ENCODE data around the gene TMEM179.

TMEM179 gene

DNA sequence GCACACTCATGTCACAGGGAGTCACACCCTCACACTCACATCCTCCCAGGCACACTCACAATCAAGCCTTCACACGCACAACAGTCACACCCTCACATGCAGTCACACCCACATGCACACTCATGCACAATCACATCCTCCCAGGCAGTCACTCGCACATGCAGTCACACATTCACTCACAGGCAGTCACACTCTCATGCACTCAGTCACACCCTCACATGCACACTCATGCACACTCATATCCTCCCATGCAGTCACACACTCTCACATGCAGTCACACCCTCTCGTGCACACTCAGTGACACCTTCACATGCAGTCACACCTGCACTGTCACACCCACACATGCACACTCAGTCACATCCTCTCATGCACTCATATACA lies 12.3 kb downstream of the TMEM179 start (continued):
- TF ChIP-seq, protein P1, sequence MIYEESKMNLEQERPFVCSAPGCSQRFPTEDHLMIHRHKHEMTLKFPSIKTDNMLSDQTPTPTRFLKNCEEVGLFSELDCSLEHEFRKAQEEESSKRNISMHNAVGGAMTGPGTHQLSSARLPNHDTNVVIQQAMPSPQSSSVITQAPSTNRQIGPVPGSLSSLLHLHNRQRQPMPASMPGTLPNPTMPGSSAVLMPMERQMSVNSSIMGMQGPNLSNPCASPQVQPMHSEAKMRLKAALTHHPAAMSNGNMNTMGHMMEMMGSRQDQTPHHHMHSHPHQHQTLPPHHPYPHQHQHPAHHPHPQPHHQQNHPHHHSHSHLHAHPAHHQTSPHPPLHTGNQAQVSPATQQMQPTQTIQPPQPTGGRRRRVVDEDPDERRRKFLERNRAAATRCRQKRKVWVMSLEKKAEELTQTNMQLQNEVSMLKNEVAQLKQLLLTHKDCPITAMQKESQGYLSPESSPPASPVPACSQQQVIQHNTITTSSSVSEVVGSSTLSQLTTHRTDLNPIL (CRISPR knock-in tag; IDR thresholded peaks at IDR 0.05; ENCODE audit: low read depth) = no peak
- no peak for TF ChIP-seq RARB (CRISPR knock-in tag; IDR thresholded peaks at IDR 0.05)
- TF ChIP-seq ZNF8 (CRISPR knock-in tag; IDR thresholded peaks at IDR 0.05) = no peak
- no peak for TF ChIP-seq ISL1 (CRISPR knock-in tag; IDR thresholded peaks at IDR 0.05)
- TF ChIP-seq BACH2 (CRISPR knock-in tag; IDR thresholded peaks at IDR 0.05; ENCODE audit: borderline replicate concordance) = no peak
- TF ChIP-seq ZFP3 (CRISPR knock-in tag; IDR thresholded peaks at IDR 0.05) = no peak

DNA sequence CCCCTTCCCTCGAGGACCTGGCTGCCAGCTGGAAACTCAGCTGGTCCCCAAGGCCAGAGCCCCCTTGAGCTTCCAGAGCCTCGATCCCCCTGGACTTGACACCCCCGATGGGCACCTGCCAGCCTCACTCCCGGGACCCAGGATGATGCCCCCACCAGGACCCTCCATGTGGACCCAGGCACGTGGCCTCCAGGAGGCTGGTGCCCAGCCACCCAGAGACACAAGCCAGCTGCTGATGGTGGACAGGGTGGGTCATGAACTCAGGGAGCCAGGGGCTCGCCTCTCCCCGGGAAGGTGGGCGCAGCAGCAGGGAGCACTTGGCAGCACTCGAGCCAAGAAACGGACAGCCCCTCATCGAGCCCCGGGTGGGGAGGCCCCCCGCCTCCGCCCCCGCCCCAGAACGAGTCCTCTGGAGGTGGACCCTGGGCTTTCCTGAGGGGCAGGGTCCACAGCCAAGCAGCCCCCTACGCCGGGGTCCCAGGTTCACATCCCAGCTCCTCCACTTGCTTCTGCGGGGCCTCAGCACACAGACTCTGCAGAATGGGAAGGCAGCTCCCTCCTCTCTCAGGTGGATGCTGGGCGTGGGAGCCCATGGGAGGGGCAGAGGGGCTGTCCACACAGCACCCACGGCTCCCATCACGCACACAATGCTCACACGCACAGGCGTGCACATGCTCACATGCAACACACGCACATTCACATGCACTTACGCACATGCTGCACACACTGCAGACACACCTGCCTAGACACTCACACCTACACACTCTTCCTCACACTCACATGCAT lies 12.9 kb downstream of the TMEM179 start:
- TF ChIP-seq ZNF565 (CRISPR knock-in tag; conservative IDR thresholded peaks at IDR 0.05; ENCODE audit: low read depth) (no peak), ZNF8 (CRISPR knock-in tag; IDR thresholded peaks at IDR 0.05) (no peak), CSDC2 (CRISPR knock-in tag; IDR thresholded peaks at IDR 0.05) (no peak), ZFP30 (CRISPR knock-in tag; IDR thresholded peaks at IDR 0.05) (no peak), ZFP3 (CRISPR knock-in tag; IDR thresholded peaks at IDR 0.05) (no peak), BACH2 (CRISPR knock-in tag; IDR thresholded peaks at IDR 0.05; ENCODE audit: borderline replicate concordance) (no peak), ESRRG (CRISPR knock-in tag; IDR thresholded peaks at IDR 0.05) (no peak), ZNF70 (CRISPR knock-in tag; IDR thresholded peaks at IDR 0.05) (no peak), SNAI2 (CRISPR knock-in tag; IDR thresholded peaks at IDR 0.05) (no peak), OSR1 (CRISPR knock-in tag; IDR thresholded peaks at IDR 0.05) (no peak), ISL1 (CRISPR knock-in tag; IDR thresholded peaks at IDR 0.05) (no peak), TCF4 (CRISPR knock-in tag; IDR thresholded peaks at IDR 0.05; ENCODE audit: borderline replicate concordance) (no peak), ZC3H10 (CRISPR knock-in tag; IDR thresholded peaks at IDR 0.05) (no peak), PPARA (CRISPR knock-in tag; IDR thresholded peaks at IDR 0.05; ENCODE audit: borderline replicate concordance) (no peak)
- TF ChIP-seq, protein P2, sequence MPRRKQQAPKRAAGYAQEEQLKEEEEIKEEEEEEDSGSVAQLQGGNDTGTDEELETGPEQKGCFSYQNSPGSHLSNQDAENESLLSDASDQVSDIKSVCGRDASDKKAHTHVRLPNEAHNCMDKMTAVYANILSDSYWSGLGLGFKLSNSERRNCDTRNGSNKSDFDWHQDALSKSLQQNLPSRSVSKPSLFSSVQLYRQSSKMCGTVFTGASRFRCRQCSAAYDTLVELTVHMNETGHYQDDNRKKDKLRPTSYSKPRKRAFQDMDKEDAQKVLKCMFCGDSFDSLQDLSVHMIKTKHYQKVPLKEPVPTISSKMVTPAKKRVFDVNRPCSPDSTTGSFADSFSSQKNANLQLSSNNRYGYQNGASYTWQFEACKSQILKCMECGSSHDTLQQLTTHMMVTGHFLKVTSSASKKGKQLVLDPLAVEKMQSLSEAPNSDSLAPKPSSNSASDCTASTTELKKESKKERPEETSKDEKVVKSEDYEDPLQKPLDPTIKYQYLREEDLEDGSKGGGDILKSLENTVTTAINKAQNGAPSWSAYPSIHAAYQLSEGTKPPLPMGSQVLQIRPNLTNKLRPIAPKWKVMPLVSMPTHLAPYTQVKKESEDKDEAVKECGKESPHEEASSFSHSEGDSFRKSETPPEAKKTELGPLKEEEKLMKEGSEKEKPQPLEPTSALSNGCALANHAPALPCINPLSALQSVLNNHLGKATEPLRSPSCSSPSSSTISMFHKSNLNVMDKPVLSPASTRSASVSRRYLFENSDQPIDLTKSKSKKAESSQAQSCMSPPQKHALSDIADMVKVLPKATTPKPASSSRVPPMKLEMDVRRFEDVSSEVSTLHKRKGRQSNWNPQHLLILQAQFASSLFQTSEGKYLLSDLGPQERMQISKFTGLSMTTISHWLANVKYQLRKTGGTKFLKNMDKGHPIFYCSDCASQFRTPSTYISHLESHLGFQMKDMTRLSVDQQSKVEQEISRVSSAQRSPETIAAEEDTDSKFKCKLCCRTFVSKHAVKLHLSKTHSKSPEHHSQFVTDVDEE (CRISPR knock-in tag; IDR thresholded peaks at IDR 0.05) = no peak
- TF ChIP-seq, protein P3, sequence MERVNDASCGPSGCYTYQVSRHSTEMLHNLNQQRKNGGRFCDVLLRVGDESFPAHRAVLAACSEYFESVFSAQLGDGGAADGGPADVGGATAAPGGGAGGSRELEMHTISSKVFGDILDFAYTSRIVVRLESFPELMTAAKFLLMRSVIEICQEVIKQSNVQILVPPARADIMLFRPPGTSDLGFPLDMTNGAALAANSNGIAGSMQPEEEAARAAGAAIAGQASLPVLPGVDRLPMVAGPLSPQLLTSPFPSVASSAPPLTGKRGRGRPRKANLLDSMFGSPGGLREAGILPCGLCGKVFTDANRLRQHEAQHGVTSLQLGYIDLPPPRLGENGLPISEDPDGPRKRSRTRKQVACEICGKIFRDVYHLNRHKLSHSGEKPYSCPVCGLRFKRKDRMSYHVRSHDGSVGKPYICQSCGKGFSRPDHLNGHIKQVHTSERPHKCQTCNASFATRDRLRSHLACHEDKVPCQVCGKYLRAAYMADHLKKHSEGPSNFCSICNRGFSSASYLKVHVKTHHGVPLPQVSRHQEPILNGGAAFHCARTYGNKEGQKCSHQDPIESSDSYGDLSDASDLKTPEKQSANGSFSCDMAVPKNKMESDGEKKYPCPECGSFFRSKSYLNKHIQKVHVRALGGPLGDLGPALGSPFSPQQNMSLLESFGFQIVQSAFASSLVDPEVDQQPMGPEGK (CRISPR knock-in tag; IDR thresholded peaks at IDR 0.05; ENCODE audit: borderline replicate concordance) = no peak
- TF ChIP-seq, protein P1 (CRISPR knock-in tag; IDR thresholded peaks at IDR 0.05; ENCODE audit: low read depth) = no peak
- TF ChIP-seq, protein P4, sequence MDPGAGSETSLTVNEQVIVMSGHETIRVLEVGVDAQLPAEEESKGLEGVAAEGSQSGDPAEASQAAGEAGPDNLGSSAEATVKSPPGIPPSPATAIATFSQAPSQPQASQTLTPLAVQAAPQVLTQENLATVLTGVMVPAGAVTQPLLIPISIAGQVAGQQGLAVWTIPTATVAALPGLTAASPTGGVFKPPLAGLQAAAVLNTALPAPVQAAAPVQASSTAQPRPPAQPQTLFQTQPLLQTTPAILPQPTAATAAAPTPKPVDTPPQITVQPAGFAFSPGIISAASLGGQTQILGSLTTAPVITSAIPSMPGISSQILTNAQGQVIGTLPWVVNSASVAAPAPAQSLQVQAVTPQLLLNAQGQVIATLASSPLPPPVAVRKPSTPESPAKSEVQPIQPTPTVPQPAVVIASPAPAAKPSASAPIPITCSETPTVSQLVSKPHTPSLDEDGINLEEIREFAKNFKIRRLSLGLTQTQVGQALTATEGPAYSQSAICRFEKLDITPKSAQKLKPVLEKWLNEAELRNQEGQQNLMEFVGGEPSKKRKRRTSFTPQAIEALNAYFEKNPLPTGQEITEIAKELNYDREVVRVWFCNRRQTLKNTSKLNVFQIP (CRISPR knock-in tag; IDR thresholded peaks at IDR 0.05; ENCODE audit: borderline replicate concordance, low read depth) = no peak

DNA sequence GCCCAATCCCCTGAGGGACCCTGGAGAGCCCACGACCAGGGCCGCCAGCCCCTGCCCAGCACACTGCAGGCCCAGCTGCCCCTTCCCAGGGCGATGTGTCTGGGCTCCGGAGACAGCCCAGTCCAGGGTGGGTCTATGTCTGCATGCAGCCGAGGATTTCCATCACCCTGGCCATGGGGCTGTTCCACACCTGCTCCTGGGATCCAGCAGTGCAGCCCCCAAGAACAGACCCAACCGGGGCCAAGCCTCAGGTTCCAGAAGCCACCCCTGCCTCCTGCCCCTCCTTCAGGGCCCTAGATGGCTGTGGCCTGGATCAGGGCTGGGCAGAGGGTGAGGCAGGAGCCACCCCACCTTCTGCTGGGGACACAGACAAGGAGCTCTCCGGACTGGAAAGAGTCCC lies 13.5 kb downstream of the TMEM179 start:
- TF ChIP-seq OSR1 (CRISPR knock-in tag; IDR thresholded peaks at IDR 0.05) (no peak), ARNTL (CRISPR knock-in tag; IDR thresholded peaks at IDR 0.05; ENCODE audit: borderline replicate concordance, low read depth) (no peak), SNAI2 (CRISPR knock-in tag; IDR thresholded peaks at IDR 0.05) (no peak), ISL1 (CRISPR knock-in tag; IDR thresholded peaks at IDR 0.05) (no peak), TCF4 (CRISPR knock-in tag; IDR thresholded peaks at IDR 0.05; ENCODE audit: borderline replicate concordance) (no peak), RARB (CRISPR knock-in tag; IDR thresholded peaks at IDR 0.05) (no peak), ZFP3 (CRISPR knock-in tag; IDR thresholded peaks at IDR 0.05) (no peak), CSDC2 (CRISPR knock-in tag; IDR thresholded peaks at IDR 0.05) (no peak), ZNF565 (CRISPR knock-in tag; conservative IDR thresholded peaks at IDR 0.05; ENCODE audit: low read depth) (no peak), TOX (CRISPR knock-in tag; IDR thresholded peaks at IDR 0.05; ENCODE audit: borderline replicate concordance) (no peak), ZFP30 (CRISPR knock-in tag; IDR thresholded peaks at IDR 0.05) (no peak), ESRRG (CRISPR knock-in tag; IDR thresholded peaks at IDR 0.05) (no peak)
- TF ChIP-seq, protein P4 (CRISPR knock-in tag; IDR thresholded peaks at IDR 0.05; ENCODE audit: borderline replicate concordance, low read depth) = no peak
- TF ChIP-seq, protein P5, sequence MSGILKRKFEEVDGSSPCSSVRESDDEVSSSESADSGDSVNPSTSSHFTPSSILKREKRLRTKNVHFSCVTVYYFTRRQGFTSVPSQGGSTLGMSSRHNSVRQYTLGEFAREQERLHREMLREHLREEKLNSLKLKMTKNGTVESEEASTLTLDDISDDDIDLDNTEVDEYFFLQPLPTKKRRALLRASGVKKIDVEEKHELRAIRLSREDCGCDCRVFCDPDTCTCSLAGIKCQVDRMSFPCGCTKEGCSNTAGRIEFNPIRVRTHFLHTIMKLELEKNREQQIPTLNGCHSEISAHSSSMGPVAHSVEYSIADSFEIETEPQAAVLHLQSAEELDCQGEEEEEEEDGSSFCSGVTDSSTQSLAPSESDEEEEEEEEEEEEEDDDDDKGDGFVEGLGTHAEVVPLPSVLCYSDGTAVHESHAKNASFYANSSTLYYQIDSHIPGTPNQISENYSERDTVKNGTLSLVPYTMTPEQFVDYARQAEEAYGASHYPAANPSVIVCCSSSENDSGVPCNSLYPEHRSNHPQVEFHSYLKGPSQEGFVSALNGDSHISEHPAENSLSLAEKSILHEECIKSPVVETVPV (CRISPR knock-in tag; IDR thresholded peaks at IDR 0.05) = no peak
- TF ChIP-seq, protein P1 (CRISPR knock-in tag; IDR thresholded peaks at IDR 0.05; ENCODE audit: low read depth) = no peak
- ATAC-seq = no peak

More for the DNA sequence above, 12.9 kb downstream of the TMEM179 start:
- no peak for ATAC-seq

All from SK-N-SH treated with all-trans-retinoic acid at 6 μM for 48 hours (cell line).